SKM-1 treated with dmso at 0.1 percent for 144 hours (cell line): ENCODE results near the gene TMEM272.

Source experiments
- DNase-seq: peaks from one replicate; lab custom pipeline; 2025; ENCODE audit not compliant: unreplicated experiment; lab: John Stamatoyannopoulos, UW

The TMEM272 gene

GRCh38 chr13:51844862-51845573 is at the start of gene TMEM272:
TSS of gene TMEM272 (minus strand) at chr13:51845177. CDS start at chr13:51838530, 6,647 bp downstream.
- DNase-seq = peak; percentile 39

GRCh38 chr13:51894239-51894638 is 49.3 kb upstream of the TMEM272 start:
- no peak for DNase-seq

GRCh38 chr13:51892657-51893056 is 47.7 kb upstream of the TMEM272 start:
- DNase-seq = no peak

- DNase-seq = no peak
Measured at GRCh38 chr13:51887468-51887867, 42.5 kb upstream of the TMEM272 start.

GRCh38 chr13:51885651-51886050 is 40.7 kb upstream of the TMEM272 start:
- DNase-seq = no peak

- DNase-seq = no peak
Measured at GRCh38 chr13:51883226-51883600, 38.2 kb upstream of the TMEM272 start.

GRCh38 chr13:51882570-51883225 is 37.7 kb upstream of the TMEM272 start:
- no peak for DNase-seq

- DNase-seq = no peak
Measured at GRCh38 chr13:51881296-51881695, 36.3 kb upstream of the TMEM272 start.

GRCh38 chr13:51879133-51879532 is 34.2 kb upstream of the TMEM272 start:
- no peak for DNase-seq

- no peak for DNase-seq
Measured at GRCh38 chr13:51874651-51875050, 29.7 kb upstream of the TMEM272 start.

GRCh38 chr13:51873837-51874236 is 28.9 kb upstream of the TMEM272 start:
- DNase-seq = no peak

GRCh38 chr13:51873117-51873798 is 28.3 kb upstream of the TMEM272 start:
- no peak for DNase-seq

- DNase-seq = no peak
Measured at GRCh38 chr13:51870616-51871015, 25.6 kb upstream of the TMEM272 start.

- DNase-seq = no peak
Measured at GRCh38 chr13:51869916-51870315, 24.9 kb upstream of the TMEM272 start.

GRCh38 chr13:51867062-51867461 is 22.1 kb upstream of the TMEM272 start:
- no peak for DNase-seq

GRCh38 chr13:51865838-51866237 is 20.9 kb upstream of the TMEM272 start:
- DNase-seq = no peak

- no peak for DNase-seq
Measured at GRCh38 chr13:51862957-51863356, 18.0 kb upstream of the TMEM272 start.

- DNase-seq = no peak
Measured at GRCh38 chr13:51861723-51862300, 16.8 kb upstream of the TMEM272 start, which contains the start of gene CCDC70. TSS of gene CCDC70 (plus strand) at chr13:51861969. CDS start at chr13:51865412, 3,443 bp downstream.

- DNase-seq = no peak
Measured at GRCh38 chr13:51858433-51859247, 13.7 kb upstream of the TMEM272 start.

GRCh38 chr13:51856998-51857397 is 12.0 kb upstream of the TMEM272 start:
- no peak for DNase-seq
